Fibroblast of skin of left quadriceps (primary cell): ENCODE measurements around the gene EMILIN2.

Source experiments
- DNase-seq, 2 experiments: peaks; one replicate each; pipeline ENCODE4 v3.0.0-alpha.2; 2013; ENCODE audit warnings: low read depth in 2 of 2

EMILIN2 gene

GRCh38 chr18:2878656-2879330, 32.0 kb downstream of the EMILIN2 start:
- DNase-seq, result no peak

GRCh38 chr18:2879889-2880288, 33.1 kb downstream of the EMILIN2 start:
- no peak for DNase-seq

DNA sequence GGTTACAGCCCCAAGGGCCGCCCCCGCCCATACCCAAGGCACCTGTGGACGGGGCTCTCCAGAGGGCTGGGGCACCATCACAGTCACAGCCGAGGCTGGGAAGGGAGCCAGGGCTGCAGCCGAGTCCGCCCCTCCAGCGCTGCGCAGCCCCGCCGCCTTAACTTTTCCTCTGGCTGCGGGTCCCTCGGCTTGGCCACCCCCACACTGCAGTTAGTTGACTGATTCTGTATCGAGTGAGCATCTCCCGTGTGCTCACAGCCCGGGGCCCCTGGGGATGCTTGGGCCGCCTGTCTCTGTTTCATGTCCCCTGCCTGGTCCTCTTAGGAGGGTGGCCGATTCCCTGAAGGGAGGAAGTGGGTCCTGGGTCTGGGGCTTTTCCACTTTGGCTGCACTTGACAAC, 33.7 kb downstream of the EMILIN2 start:
- DNase-seq, result no peak

GRCh38 chr18:2881088-2881839, 34.5 kb downstream of the EMILIN2 start:
- peak; percentile 85 to 87 for DNase-seq

DNA sequence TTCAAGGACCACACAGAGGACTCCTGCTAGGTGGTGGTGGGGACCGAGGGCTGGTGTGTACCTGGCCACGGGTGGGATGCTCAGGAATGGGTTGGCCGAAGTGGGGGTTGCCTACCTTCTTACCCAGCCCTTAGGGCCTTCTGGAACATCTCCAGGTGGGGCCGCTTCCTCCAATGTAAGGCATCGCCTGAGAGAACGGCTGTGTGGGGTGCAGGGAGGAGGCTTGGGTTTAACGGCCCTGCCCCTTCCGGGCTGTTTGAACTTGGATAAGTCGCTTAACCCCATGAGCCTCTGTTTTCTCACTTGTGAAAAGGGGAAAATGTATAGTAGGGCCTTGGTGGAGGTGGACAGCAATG, 35.0 kb downstream of the EMILIN2 start:
- no peak for DNase-seq

DNA sequence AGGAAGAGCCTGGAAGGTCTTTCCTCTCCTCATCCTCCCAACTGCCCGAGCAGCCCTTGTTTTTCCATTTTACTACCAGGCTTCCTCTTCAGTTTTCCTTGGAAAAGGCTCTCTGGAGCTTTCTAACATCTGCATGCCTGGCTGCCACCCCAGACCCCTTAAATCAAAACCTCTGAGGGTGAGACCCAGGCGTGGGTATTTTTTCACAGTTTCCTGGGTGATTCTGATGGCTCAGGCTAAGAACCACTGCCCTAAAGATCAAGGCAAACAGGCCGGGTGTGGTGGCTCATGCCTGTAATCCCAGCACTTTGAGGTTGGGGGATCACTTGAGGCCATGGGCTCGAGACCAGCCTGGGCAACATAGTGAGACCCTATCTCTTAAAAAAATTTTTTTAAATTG, 35.4 kb downstream of the EMILIN2 start:
- DNase-seq, result no peak

DNA sequence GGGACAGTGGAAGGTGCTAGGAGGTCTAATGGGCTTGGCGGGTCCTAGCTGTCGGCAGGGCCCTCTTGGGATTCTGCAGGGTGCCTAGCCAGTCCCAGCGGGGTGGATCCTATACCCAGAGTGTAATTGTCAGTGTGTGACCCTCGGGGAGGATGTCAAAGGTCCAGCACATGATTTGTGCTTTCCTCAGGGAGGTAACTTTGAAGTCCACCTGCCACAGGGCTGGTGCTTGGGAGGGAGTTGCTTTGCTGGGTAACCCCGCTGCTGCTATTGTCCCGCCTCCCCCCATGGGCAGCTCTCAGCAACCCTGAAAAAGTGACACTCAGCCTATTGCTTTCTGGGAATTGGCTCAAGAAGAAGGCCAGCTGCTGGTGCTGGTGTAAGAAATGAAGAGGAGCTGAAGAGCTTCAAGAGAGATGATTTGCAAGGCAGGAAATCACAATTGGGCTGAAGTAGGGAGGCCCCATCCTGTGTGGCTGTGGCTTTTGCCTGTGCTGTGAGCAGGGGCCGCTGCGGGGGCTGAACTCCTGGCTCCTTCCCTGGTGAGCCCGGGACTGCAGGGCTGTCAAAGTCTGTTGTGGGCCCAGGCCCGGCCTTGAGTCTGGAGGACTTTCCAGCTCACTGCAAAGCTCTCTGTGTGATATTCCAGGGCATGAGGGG, 36.4 kb downstream of the EMILIN2 start:
- DNase-seq, result no peak

DNA sequence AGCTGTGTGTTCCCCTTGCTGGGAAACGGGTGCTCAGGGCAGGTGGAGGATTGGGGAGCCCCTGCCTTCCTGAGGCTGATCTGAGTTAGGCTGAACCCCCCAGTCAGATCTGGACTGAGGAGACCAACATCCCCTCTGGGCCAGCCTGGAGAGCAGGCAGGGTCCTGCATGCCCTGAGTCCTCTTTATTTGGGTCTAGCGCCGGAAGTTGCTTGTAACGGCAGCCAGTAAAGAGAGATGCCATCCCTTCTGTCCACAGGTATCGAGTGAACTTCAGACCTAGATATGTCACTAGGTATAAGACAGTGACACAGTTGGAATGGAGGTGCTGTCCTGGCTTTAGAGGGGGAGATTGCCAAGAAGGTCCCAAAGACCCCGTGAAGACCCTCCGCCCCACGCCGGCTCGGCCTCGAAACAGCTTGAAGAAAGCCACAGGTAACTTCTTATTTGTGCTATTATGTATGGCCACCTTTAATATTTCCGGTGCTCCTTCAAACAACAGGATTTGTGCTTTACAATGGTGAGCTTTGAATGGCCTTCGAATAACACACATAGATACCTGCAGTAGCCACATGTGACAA, 38.0 kb downstream of the EMILIN2 start:
- no peak for DNase-seq

DNA sequence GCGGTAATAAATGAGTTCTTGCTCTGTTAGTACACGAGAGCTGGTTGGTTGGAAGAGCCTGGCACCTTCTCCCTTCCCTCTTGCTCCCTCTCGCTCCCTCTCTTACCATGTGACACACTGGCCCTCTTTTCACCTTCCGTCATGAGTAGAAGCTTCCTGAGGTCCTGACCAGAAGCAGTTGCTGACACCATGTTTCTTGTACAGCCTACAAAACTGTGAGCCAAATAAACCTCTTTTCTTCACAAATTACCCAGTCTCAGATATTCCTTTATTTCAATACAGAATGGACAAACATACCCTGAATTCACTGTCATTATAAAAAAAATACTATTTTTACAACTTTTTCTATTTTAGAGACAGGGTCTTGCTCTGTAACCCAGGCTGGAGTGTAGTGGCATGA, 40.7 kb downstream of the EMILIN2 start:
- DNase-seq, result no peak

DNA sequence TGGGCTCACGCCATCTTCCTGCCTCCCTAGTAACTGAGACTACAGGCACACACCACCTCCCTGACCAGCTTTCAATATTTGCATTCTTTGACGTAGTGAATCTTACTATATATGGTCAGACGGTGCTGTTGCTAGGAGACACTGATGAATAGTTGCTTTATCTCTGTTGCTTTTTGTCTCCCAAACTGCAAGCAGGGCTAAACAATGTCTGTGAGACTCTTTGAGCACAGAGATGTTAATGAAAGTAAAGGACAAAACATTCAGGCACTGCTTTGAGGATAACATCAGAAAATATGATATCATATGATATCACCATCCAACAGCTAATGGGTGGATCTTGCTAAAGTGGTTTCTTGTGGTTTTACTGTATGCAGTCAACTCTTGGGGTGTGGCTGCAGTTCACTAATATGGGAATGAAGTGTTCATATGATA, 43.0 kb downstream of the EMILIN2 start:
- no peak for DNase-seq

DNA sequence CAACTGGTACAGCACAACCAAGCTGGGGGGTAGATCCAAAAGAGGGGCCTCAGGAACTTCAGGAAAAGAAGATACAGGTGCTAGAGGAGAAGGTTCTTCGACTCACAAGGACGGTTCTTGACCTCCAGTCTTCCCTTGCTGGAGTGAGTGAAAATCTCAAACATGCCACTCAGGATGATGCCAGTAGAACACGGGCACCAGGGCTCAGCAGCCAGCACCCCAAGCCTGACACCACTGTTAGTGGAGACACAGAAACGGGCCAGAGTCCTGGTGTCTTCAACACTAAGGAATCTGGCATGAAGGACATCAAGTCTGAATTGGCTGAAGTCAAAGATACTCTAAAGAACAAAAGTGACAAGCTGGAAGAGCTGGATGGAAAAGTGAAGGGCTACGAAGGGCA, 43.8 kb downstream of the EMILIN2 start:
- DNase-seq, result no peak

- no peak for DNase-seq
Measured at GRCh38 chr18:2891526-2892431, 45.0 kb downstream of the EMILIN2 start.

GRCh38 chr18:2893056-2893455, 46.2 kb downstream of the EMILIN2 start:
- DNase-seq, result no peak

DNA sequence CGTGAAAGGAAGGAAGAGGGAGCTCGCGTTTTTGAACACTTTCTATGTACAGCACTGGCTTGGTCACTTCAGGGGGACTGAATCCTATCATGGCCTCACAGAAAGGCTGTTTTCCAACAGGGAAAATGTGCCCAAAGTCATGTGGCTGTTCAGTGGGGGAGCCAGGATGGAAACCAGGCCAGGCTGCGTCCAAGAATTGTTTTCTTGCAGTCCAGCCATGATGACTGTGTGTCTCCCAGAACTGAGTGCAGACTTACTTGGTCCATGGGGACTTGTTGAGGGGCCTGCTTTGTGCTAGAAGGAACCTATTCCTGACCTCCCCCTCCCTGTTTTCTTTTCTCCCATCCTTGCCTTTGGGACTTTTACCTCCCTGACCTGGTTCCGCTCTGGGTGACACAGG, 46.9 kb downstream of the EMILIN2 start:
- DNase-seq, result no peak

DNA sequence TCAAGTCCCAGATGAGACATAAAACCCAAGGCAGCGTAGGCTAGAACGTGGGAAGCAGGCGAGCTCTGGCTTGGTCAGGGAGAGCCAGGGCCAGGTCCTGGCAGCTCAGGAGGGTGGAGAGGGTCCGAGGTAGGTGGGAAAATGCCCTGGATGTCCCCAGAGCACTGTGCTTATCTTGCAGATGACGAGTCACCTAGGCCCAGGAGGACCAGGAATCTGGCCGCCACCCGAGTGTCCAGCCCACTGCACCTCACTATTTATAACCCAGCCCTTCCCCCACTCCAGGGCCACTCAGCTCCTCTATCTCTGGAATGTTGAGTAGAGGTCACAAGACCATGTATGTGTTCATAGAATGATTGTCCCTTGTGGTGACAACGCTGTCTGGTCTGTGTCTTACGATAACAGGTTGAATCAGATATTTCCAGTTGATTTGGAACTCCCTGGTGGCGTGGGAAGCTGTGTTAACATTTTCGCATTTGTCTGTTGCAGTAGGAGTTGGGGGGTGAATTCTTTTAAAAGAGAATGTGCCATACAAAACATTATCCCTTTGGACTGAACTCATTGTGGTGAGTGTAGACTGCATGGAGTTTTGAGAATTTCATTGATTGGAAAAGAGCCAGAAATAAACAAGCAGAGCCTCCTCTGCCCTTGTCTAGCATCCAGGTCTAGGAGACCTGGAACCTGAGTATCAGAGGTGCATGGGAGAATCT, 47.5 kb downstream of the EMILIN2 start:
- DNase-seq, result no peak

DNA sequence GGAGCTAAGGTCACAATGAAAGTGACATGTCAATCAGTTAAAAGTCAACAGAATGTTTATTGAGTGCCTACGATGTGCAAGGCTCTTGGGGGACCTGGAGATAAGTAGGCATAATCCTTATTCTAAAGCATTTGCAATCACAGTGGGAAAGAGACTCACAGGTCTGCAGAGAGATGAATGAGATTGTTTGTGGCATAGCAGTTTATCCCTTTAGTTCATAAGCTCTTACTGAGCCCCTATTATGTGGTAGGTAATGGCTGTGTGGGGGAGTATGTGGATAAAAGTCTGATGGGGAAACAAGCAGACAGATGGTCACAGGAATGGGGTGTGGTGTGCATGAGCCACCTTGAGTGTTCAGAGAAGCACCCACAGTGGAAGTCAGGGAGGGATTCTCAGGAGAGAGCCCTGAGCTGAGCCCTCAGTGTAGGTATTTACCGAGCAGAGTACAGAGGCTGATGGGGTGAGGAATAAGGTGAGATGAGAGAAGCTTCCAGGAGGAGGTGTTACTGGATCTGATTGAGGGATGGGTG, 48.1 kb downstream of the EMILIN2 start:
- no peak for DNase-seq

DNA sequence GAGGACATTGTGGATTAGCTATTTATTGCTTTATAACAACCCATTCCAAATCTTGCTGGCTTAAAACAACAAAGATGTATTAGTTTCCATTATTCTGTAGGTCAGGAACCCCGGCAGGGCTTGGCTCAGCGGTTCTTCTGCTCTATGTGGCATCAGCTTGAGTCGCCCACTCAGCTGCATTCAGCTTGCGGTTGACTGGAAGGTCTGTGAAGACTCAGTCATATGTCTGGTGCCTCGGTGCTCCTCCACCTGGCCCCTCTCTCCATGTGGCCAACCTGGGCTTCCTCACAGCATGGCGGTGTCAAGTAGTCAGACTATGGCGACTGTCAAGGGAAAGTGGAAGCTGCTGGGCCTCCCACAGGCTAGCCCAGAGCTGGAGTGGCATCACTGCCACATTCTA, 48.6 kb downstream of the EMILIN2 start:
- DNase-seq, result no peak

- DNase-seq, result no peak
Measured at GRCh38 chr18:2896990-2897389, 50.2 kb downstream of the EMILIN2 start.

- no peak for DNase-seq
Measured at GRCh38 chr18:2897448-2898185, 50.8 kb downstream of the EMILIN2 start.

- no peak for DNase-seq
Measured at GRCh38 chr18:2898186-2898640, 51.4 kb downstream of the EMILIN2 start.
